Testis (tissue), 3 donors: ENCODE data around the gene ZNF554. TPM values are rescaled to one million over a fixed set of nuclear protein-coding genes. Genes with fewer than 3 reads are reported as not detected.
A peak's percentile ranks its signal among the peaks of the same experiment; 100 is the strongest.

Source experiments
- DNase-seq: peaks from one replicate; pipeline ENCODE4 v3.0.0-alpha.2; 2019
- H3K27ac ChIP-seq, 2 donors: fragments of 200-600 bp; sonication (generic); one replicate each; pipeline ENCODE4 v1.5.1; 2019
- H3K27me3 ChIP-seq: fragments of 200-600 bp; sonication (generic); one replicate; pipeline ENCODE4 v1.5.1; 2019
- H3K36me3 ChIP-seq: fragments of 200-600 bp; sonication (generic); one replicate; pipeline ENCODE4 v1.5.1; 2017; ENCODE audit warnings: low read depth; ENCODE audit errors: missing control alignments
- H3K4me1 ChIP-seq: fragments of 200-600 bp; sonication (generic); one replicate; pipeline ENCODE4 v1.5.1; 2019
- H3K4me3 ChIP-seq, 2 donors: fragments of 200-600 bp; sonication (generic); one replicate each; pipeline ENCODE4 v1.5.1; 2017 to 2019
- H3K9me3 ChIP-seq: fragments of 200-600 bp; sonication (generic); one replicate; pipeline ENCODE4 v1.5.1; 2017
- CTCF ChIP-seq, 3 experiments: fragments of 450-650 bp in 2 of 3; fragments of 200-600 bp in 1 of 3; sonication (generic) in 1 of 3; IDR thresholded peaks; one replicate each; pipeline ENCODE4 v1.5.1; 2016 to 2019; ENCODE audit warnings: antibody characterized with exemption in 3 of 3, mild to moderate bottlenecking in 2 of 3, moderate library complexity in 1 of 3
- POLR2A ChIP-seq: fragments of 450-650 bp; IDR thresholded peaks from one replicate; pipeline ENCODE4 v1.6.1; 2017; ENCODE audit warnings: antibody characterized with exemption, mild to moderate bottlenecking, moderate library complexity
- WGBS, 2 donors: methylation state at CpG; one replicate each; pipeline ENCODE4 v1.1.5; 2018; 5-methylcytosine and 5-hydroxymethylcytosine counted together
- intact Hi-C: fragments of 100-400 bp; cut with DNase I; formaldehyde crosslinking; loops from one replicate; pipeline ENCODE4 v1.15.1; 2023; ENCODE audit warnings: low total_unique reads
- polyA plus RNA-seq: library from polyadenylated mRNA; stranded (reverse); fragments of 350-450 nt; fragmentation: Illumina TruSeq; extraction: RNeasy Lipid Tissue Mini Kit (QIAGEN cat#74804); gene quantifications from one replicate; pipeline ENCODE4 v1.2.3, GENCODE V29; 2014; ENCODE audit warnings: low read depth, low replicate concordance; ENCODE audit not compliant: insufficient read depth
- total RNA-seq, 2 donors: library from RNA; depleted of rRNA; stranded (reverse); fragments of >200 nt; gene quantifications; one replicate each; pipeline ENCODE4 v1.2.3, GENCODE V29; 2016

The ZNF554 gene
- total and polyA plus RNA-seq, 3 donors from 2014 or later: 6.9 to 9.4 (median 9.3) TPM

- DNase-seq: no peak
- Histone ChIP-seq H3K27me3 (no peaks in the 10 kb centered on the region), H3K9me3 (no peaks in the 10 kb centered on the region), H3K36me3 (peaks cover 4% of the 10 kb centered on the region), H3K4me3 (no peak overlapping the region), H3K27ac (no peak overlapping the region), H3K4me1 (no peaks in the 10 kb centered on the region)
- 94 to 96% methylated on average over 5 of the region's 5 CpGs for WGBS, 2 donors
- intact Hi-C loops: no loop called here
- TF ChIP-seq POLR2A (no peak), CTCF (IDR thresholded peaks at IDR 0.05) (no peak)
Measured at GRCh38 chr19:2856457-2857050, 36.9 kb downstream of the ZNF554 start.

GRCh38 chr19:2858864-2859263 is 39.2 kb downstream of the ZNF554 start:
- TF ChIP-seq POLR2A (no peak), CTCF (IDR thresholded peaks at IDR 0.05) (no peak)
- H3K36me3 ChIP-seq: peaks cover 4% of the 10 kb centered on the region
- no peaks in the 10 kb centered on the region for H3K27me3 ChIP-seq
- DNase-seq: peak; percentile 86
- 46 to 58% methylated on average over 15 to 27 of the region's 27 CpGs for WGBS, 2 donors
- no peaks in the 10 kb centered on the region for H3K4me1 ChIP-seq
- H3K9me3 ChIP-seq: no peaks in the 10 kb centered on the region
- H3K4me3 ChIP-seq: peak overlapping the region; percentile 18 to 23
- no peak overlapping the region for H3K27ac ChIP-seq
- intact Hi-C loops: no loop called here

GRCh38 chr19:2863816-2864215 is 44.1 kb downstream of the ZNF554 start:
- no peak for DNase-seq
- no peaks in the 10 kb centered on the region for H3K27me3 ChIP-seq
- no peaks in the 10 kb centered on the region for H3K36me3 ChIP-seq
- no peak overlapping the region for H3K4me3 ChIP-seq
- intact Hi-C loops: no loop called here
- H3K27ac ChIP-seq: no peak overlapping the region
- WGBS, 2 donors: 66 to 79% methylated on average over 10 of the region's 10 CpGs
- no peaks in the 10 kb centered on the region for H3K9me3 ChIP-seq
- TF ChIP-seq POLR2A: no peak
- no peak for TF ChIP-seq CTCF (IDR thresholded peaks at IDR 0.05)
- no peaks in the 10 kb centered on the region for H3K4me1 ChIP-seq

- Histone ChIP-seq H3K4me3 (no peak overlapping the region), H3K36me3 (no peaks in the 10 kb centered on the region), H3K27me3 (no peaks in the 10 kb centered on the region), H3K4me1 (no peaks in the 10 kb centered on the region), H3K9me3 (no peaks in the 10 kb centered on the region), H3K27ac (no peak overlapping the region)
- TF ChIP-seq CTCF (IDR thresholded peaks at IDR 0.05): no peak
- TF ChIP-seq POLR2A: no peak
- 26 to 32% methylated on average over 12 of the region's 12 CpGs for WGBS, 2 donors
- DNase-seq: no peak
- intact Hi-C loops: no loop called here
Measured at GRCh38 chr19:2865334-2866100, 45.8 kb downstream of the ZNF554 start.
